ENCODE data around the gene CHMP4A. TPM values are rescaled to one million over a fixed set of nuclear protein-coding genes. Genes with fewer than 3 reads are reported as not detected.

The CHMP4A gene
- total and polyA plus RNA-seq, 2 of the 13 experiments (the other 11 are each of a cell fraction or from before 2014, with no cell fraction given), result 83.6 to 113 TPM

GRCh38 chr14:24195186-24196070 is 17.9 kb downstream of the CHMP4A start, which contains the start of gene TM9SF1 (continued):
- TF ChIP-seq PHF21A (CRISPR knock-in tag; IDR thresholded peaks at IDR 0.05) (no peak), ZBTB2 (CRISPR knock-in tag; IDR thresholded peaks at IDR 0.05; ENCODE audit: low read depth) (no peak)

GRCh38 chr14:24194873-24195185 is 18.5 kb downstream of the CHMP4A start:
- BruUV-seq (replicated peaks), result no TSS peak
- Histone ChIP-seq H3K4me1 (ENCODE audit: insufficient read depth, low read length) (peaks cover 65% of the 10 kb centered on the region), H3K36me3 (replicated peaks in 1 of 2; ENCODE audit: control insufficient read depth in 1 of 2, insufficient read depth in 2 of 2, low read length in 2 of 2) (peaks cover 17 to 29% of the 10 kb centered on the region in 2 experiments; a peak in 4 of 5 replicates), H2AFZ (ENCODE audit: low read length) (no peak overlapping the region), H3K79me2 (ENCODE audit: insufficient read depth, low read length) (peaks cover 43% of the 10 kb centered on the region), H3K4me2 (ENCODE audit: low read depth, low read length) (peak overlapping the region; percentile 99), H3K9ac (ENCODE audit: insufficient read depth, low read depth, low read length) (peak overlapping the region; percentile 97), H4K20me1 (ENCODE audit: insufficient read depth, low read length) (no peaks in the 10 kb centered on the region), H3K27me3 (ENCODE audit: control insufficient read depth in 1 of 2, insufficient read depth in 2 of 2, low read length in 2 of 2) (no peaks in the 10 kb centered on the region; a peak in 1 of 5 replicates), H3K4me3 (replicated peaks in 1 of 3; ENCODE audit: insufficient read depth in 1 of 3, low read depth in 2 of 3, low read length in 3 of 3) (peak overlapping the region; percentile 79 to 91 (median 85)), H3K27ac (ENCODE audit: extremely low read length, insufficient read depth, low read length) (peak overlapping the region; percentile 84), H3K9me3 (ENCODE audit: low read length) (no peaks in the 10 kb centered on the region)
- FAIRE-seq (no peak), DNase-seq (ENCODE audit: low spot score) (no peak), ATAC-seq (0 out of 3 replicates have a peak, but pooled peaks have one; percentile 0)
- in situ Hi-C loops (cut with HindIII; ENCODE audit: extremely low pct_ligation_motif_present, low pct_unique_long_range_greater_than_20kb) (no loop called here), intact Hi-C loops (cut with micrococcal nuclease; ENCODE audit: unreplicated experiment) (loop anchor here (1.0 kb wide), 1 partner anchor 102 kb away; no protein-coding TSS in a partner anchor)
- ChIA-PET CTCF (ENCODE audit: low intra/inter-chr PET ratio, low total read pairs) (no interaction called here), POLR2A (interaction anchor here (0.8 to 4.3 kb wide), 27 partner anchors 7 to 592 kb away, joined by 3 to 230 read pairs (median 9); partner anchors contain the start of genes CARMIL3, CHMP4A, DCAF11 and DHRS1)
- WGBS (ENCODE audit: low lambda C conversion rate), result 66% methylated on average over 8 of the region's 8 CpGs
- TF ChIP-seq MTA3 (CRISPR knock-in tag; IDR thresholded peaks at IDR 0.05), result 0 out of 2 replicates have a peak, but pooled peaks have one; percentile 45
- TF ChIP-seq CC2D1A (CRISPR knock-in tag; IDR thresholded peaks at IDR 0.05), result peak; percentile 52; the same call in 1 of the 2 replicates
- TF ChIP-seq, protein P1, sequence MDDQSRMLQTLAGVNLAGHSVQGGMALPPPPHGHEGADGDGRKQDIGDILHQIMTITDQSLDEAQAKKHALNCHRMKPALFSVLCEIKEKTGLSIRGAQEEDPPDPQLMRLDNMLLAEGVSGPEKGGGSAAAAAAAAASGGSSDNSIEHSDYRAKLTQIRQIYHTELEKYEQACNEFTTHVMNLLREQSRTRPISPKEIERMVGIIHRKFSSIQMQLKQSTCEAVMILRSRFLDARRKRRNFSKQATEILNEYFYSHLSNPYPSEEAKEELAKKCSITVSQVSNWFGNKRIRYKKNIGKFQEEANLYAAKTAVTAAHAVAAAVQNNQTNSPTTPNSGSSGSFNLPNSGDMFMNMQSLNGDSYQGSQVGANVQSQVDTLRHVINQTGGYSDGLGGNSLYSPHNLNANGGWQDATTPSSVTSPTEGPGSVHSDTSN (CRISPR knock-in tag; IDR thresholded peaks at IDR 0.05; ENCODE audit: borderline replicate concordance), result no peak
- no peak for TF ChIP-seq ZSCAN30 (CRISPR knock-in tag; IDR thresholded peaks at IDR 0.05)
- TF ChIP-seq CHCHD3 (CRISPR knock-in tag; IDR thresholded peaks at IDR 0.05), result peak; percentile 23; the same call in 1 of the 2 replicates
- no peak; the same call in 1 of the 2 replicates for TF ChIP-seq MTA1 (CRISPR knock-in tag; IDR thresholded peaks at IDR 0.05; ENCODE audit: borderline replicate concordance)
- TF ChIP-seq ZNF724P (CRISPR knock-in tag; IDR thresholded peaks at IDR 0.05; ENCODE audit: borderline replicate concordance), result peak; percentile 22; the same call in 1 of the 2 replicates
- peak; percentile 9 for TF ChIP-seq PRPF4 (IDR thresholded peaks at IDR 0.05; ENCODE audit: low read depth, low read length, poor library complexity, severe bottlenecking)
- TF ChIP-seq ZNF556 (CRISPR knock-in tag; IDR thresholded peaks at IDR 0.05; ENCODE audit: borderline replicate concordance), result no peak
- TF ChIP-seq, protein P2, sequence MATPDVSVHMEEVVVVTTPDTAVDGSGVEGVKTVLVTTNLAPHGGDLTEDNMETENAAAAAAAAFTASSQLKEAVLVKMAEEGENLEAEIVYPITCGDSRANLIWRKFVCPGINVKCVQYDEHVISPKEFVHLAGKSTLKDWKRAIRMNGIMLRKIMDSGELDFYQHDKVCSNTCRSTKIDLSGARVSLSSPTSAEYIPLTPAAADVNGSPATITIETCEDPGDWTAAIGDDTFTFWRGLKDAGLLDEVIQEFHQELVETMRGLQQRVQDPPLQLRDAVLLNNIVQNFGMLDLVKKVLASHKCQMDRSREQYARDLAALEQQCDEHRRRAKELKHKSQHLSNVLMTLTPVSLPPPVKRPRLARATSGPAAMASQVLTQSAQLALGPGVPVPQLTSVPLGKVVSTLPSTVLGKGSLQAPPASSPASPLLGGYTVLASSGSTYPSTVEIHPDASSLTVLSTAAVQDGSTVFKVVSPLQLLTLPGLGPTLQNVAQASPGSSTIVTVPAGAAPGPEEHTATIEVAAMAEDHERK (CRISPR knock-in tag; IDR thresholded peaks at IDR 0.05; ENCODE audit: low read depth), result no peak
- peak; percentile 52; the same call in 1 of the 2 replicates for TF ChIP-seq ZBTB38 (CRISPR knock-in tag; IDR thresholded peaks at IDR 0.05)
- TF ChIP-seq ZBTB3 (CRISPR knock-in tag; IDR thresholded peaks at IDR 0.05; ENCODE audit: borderline replicate concordance, low read depth), result 0 out of 2 replicates have a peak, but pooled peaks have one; percentile 18
- TF ChIP-seq ZNF180 (CRISPR knock-in tag; IDR thresholded peaks at IDR 0.05; ENCODE audit: borderline replicate concordance, low read depth), result no peak
- no peak for TF ChIP-seq ZNF619 (CRISPR knock-in tag; IDR thresholded peaks at IDR 0.05)
- TF ChIP-seq CENPT (CRISPR knock-in tag; IDR thresholded peaks at IDR 0.05; ENCODE audit: low read depth), result 0 out of 2 replicates have a peak, but pooled peaks have one; percentile 12

All from HepG2 (cell line).